Measurements from ENCODE around the gene PCNX4. TPM values are rescaled to one million over a fixed set of nuclear protein-coding genes. Genes with fewer than 3 reads are reported as not detected.

The PCNX4 gene
- total RNA-seq, 1 donor from 2014 or later: 39.8 TPM

- FAIRE-seq (no peak), DNase-seq (ENCODE audit: low read depth) (no peak)
- Histone ChIP-seq H3K36me3 (ENCODE audit: control insufficient read depth, insufficient read depth, low read length) (no peaks in the 10 kb centered on the region), H3K27me3 (ENCODE audit: control insufficient read depth, insufficient read depth, low read length) (peaks cover 1% of the 10 kb centered on the region), H3K4me3 (ENCODE audit: low read depth, low read length) (no peak overlapping the region)
- TF ChIP-seq CTCF (IDR thresholded peaks at IDR 0.05; ENCODE audit: insufficient read depth, low read length, severe bottlenecking): no peak
These were observed 121.0 kb downstream of the PCNX4 start for GRCh38 chr14:60212503-60213371.

- H3K36me3 ChIP-seq (ENCODE audit: control insufficient read depth, insufficient read depth, low read length): no peaks in the 10 kb centered on the region
- FAIRE-seq: no peak
- TF ChIP-seq CTCF (IDR thresholded peaks at IDR 0.05; ENCODE audit: insufficient read depth, low read length, severe bottlenecking): no peak
These were observed 122.3 kb downstream of the PCNX4 start for GRCh38 chr14:60214003-60214402.

GRCh38 chr14:60214415-60215126, 122.8 kb downstream of the PCNX4 start:
- DNase-seq (ENCODE audit: low read depth) (no peak), FAIRE-seq (no peak)
- no peaks in the 10 kb centered on the region for H3K36me3 ChIP-seq (ENCODE audit: control insufficient read depth, insufficient read depth, low read length)
- no peak for TF ChIP-seq CTCF (IDR thresholded peaks at IDR 0.05; ENCODE audit: insufficient read depth, low read length, severe bottlenecking)
- no peak overlapping the region for H3K4me3 ChIP-seq (ENCODE audit: low read depth, low read length)
- H3K27me3 ChIP-seq (ENCODE audit: control insufficient read depth, insufficient read depth, low read length): no peaks in the 10 kb centered on the region

More at GRCh38 chr14:60214003-60214402, 122.3 kb downstream of the PCNX4 start:
- Histone ChIP-seq H3K4me3 (ENCODE audit: low read depth, low read length) (no peak overlapping the region), H3K27me3 (ENCODE audit: control insufficient read depth, insufficient read depth, low read length) (no peaks in the 10 kb centered on the region)
- DNase-seq (ENCODE audit: low read depth): no peak

GRCh38 chr14:60215127-60215444, 123.4 kb downstream of the PCNX4 start:
- FAIRE-seq: no peak
- Histone ChIP-seq H3K27me3 (ENCODE audit: control insufficient read depth, insufficient read depth, low read length) (no peaks in the 10 kb centered on the region), H3K36me3 (ENCODE audit: control insufficient read depth, insufficient read depth, low read length) (no peaks in the 10 kb centered on the region), H3K4me3 (ENCODE audit: low read depth, low read length) (no peak overlapping the region)
- TF ChIP-seq CTCF (IDR thresholded peaks at IDR 0.05; ENCODE audit: insufficient read depth, low read length, severe bottlenecking): no peak
- no peak for DNase-seq (ENCODE audit: low read depth)

GRCh38 chr14:60215520-60216420, 124.0 kb downstream of the PCNX4 start:
- Histone ChIP-seq H3K36me3 (ENCODE audit: control insufficient read depth, insufficient read depth, low read length) (no peaks in the 10 kb centered on the region), H3K4me3 (ENCODE audit: low read depth, low read length) (no peak overlapping the region), H3K27me3 (ENCODE audit: control insufficient read depth, insufficient read depth, low read length) (no peaks in the 10 kb centered on the region)
- DNase-seq (ENCODE audit: low read depth): no peak
- FAIRE-seq: no peak
- no peak for TF ChIP-seq CTCF (IDR thresholded peaks at IDR 0.05; ENCODE audit: insufficient read depth, low read length, severe bottlenecking)
